GM12878 (cell line): Measurements from ENCODE around the gene EMID1. TPM values are rescaled to one million over a fixed set of nuclear protein-coding genes. Genes with fewer than 3 reads are reported as not detected.

Source experiments
- ATAC-seq: fragments of 200-7000 bp; cut with Tn5 transposase; 3 replicates; pipeline ENCODE4 v1.9.1; 2020; ENCODE audit warnings: mild to moderate bottlenecking, moderate library complexity
- Bru-seq: library from RNA; stranded (reverse); fragments of 400-500 nt; gene quantifications from one replicate; lab custom pipeline; 2021; lab: Mats Ljungman, UMichigan
- BruChase-seq, 2 experiments: library from RNA; stranded (reverse); fragments of 400-500 nt; gene quantifications; one replicate each; lab custom pipeline; 2021; lab: Mats Ljungman, UMichigan
- BruUV-seq: library from RNA; stranded (reverse); fragments of 400-500 nt; replicated peaks from 2 replicates; lab custom pipeline; 2021; lab: Mats Ljungman, UMichigan
- CTCF ChIA-PET: fragments of 300-600 bp; sonication (Branson Sonifier 250); formaldehyde crosslinking; extraction: SDS; loops from one replicate; lab custom pipeline; 2021; ENCODE audit warnings: inconsistent platforms; lab: Yijun Ruan, JAX
- POLR2A ChIA-PET: fragments of 350-600 bp; formaldehyde crosslinking; extraction: SDS; loops from one replicate; lab custom pipeline; 2021; ENCODE audit warnings: inconsistent platforms; lab: Charles Lee
- RAD21 ChIA-PET: fragments of 300-600 bp; sonication (Branson Sonifier 250); formaldehyde crosslinking; loops from one replicate; lab custom pipeline; 2023; ENCODE audit warnings: antibody characterized with exemption; ENCODE audit not compliant: unreplicated experiment; lab: Charles Lee
- SMC1A ChIA-PET: fragments of 300-600 bp; sonication (Branson Sonifier 250); formaldehyde crosslinking; loops from one replicate; lab custom pipeline; 2023; ENCODE audit not compliant: unreplicated experiment, uncharacterized antibody; lab: Charles Lee
- DNase-seq: peaks from one replicate; pipeline ENCODE4 v3.0.0-alpha.2; 2011; ENCODE audit warnings: low read depth, low spot score
- FAIRE-seq: peaks from 3 replicates; lab custom pipeline; 2011; peaks lifted over from hg19 to GRCh38; lab: Jason Lieb, UNC
- H2AFZ ChIP-seq: 2 replicates; pipeline ENCODE4 v1.6.0; 2011; ENCODE audit warnings: low read depth, low read length, control low read depth; ENCODE audit not compliant: control insufficient read depth
- H3K27ac ChIP-seq: 2 replicates; pipeline ENCODE4 v1.5.1; 2011; ENCODE audit warnings: control low read depth; ENCODE audit not compliant: control insufficient read depth, insufficient read depth
- H3K27me3 ChIP-seq, 2 experiments: replicated peaks in 1 of 2; 2 replicates each; pipeline versions ENCODE4 v1.6.0 to v1.6.1; 2011; ENCODE audit warnings: low read length in 1 of 2; ENCODE audit not compliant: control insufficient read depth in 2 of 2, insufficient read depth in 2 of 2
- H3K36me3 ChIP-seq, 2 experiments: 2 replicates each; pipeline ENCODE4 v1.5.1; 2011; ENCODE audit warnings: low read length in 1 of 2; ENCODE audit not compliant: control insufficient read depth in 2 of 2, insufficient read depth in 2 of 2
- H3K4me1 ChIP-seq: 2 replicates; pipeline ENCODE4 v1.6.1; 2011; ENCODE audit warnings: mild to moderate bottlenecking, low read length, moderate library complexity, mixed read lengths; ENCODE audit not compliant: control insufficient read depth, insufficient read depth
- H3K4me2 ChIP-seq: 2 replicates; pipeline ENCODE4 v1.6.0; 2011; ENCODE audit warnings: control low read depth; ENCODE audit not compliant: control insufficient read depth, insufficient read depth
- H3K4me3 ChIP-seq: fragments of 200-600 bp; sonication (generic); 2 replicates; pipeline ENCODE4 v1.5.1; 2016
- H3K79me2 ChIP-seq: 2 replicates; pipeline ENCODE4 v1.6.0; 2011; ENCODE audit warnings: low read length; ENCODE audit not compliant: control insufficient read depth, insufficient read depth
- H3K9ac ChIP-seq: 2 replicates; pipeline ENCODE4 v1.8.0; 2011; ENCODE audit warnings: low read length, control low read depth, mixed read lengths; ENCODE audit not compliant: control insufficient read depth, insufficient read depth
- H3K9me3 ChIP-seq: replicated peaks from 3 replicates; pipeline ENCODE4 v1.5.1; 2011; ENCODE audit warnings: mild to moderate bottlenecking, low read length; ENCODE audit not compliant: control insufficient read depth, insufficient read depth
- H4K20me1 ChIP-seq: 2 replicates; pipeline ENCODE4 v1.6.0; 2011; ENCODE audit not compliant: control insufficient read depth, insufficient read depth
- EGR1 ChIP-seq, 2 experiments: IDR thresholded peaks; 1 replicate in 1 of 2; 2 replicates in 1 of 2; pipeline ENCODE4 v1.6.1; 2011 to 2012; ENCODE audit warnings: low read depth in 2 of 2, low read length in 2 of 2, borderline replicate concordance in 1 of 2, mild to moderate bottlenecking in 1 of 2, moderate library complexity in 1 of 2
- GATAD2B ChIP-seq: fragments of 450-650 bp; conservative IDR thresholded peaks from 2 replicates; pipeline ENCODE4 v1.6.1; 2017; ENCODE audit warnings: low read depth, mild to moderate bottlenecking, moderate library complexity
- HCFC1 ChIP-seq: fragments of 150-350 bp; IDR thresholded peaks from 2 replicates; pipeline ENCODE4 v1.6.1; 2014; ENCODE audit warnings: low read length
- NR2C1 ChIP-seq: fragments of 450-650 bp; IDR thresholded peaks from 2 replicates; pipeline ENCODE4 v1.6.1; 2017; ENCODE audit warnings: antibody characterized with exemption, mild to moderate bottlenecking, moderate library complexity
- NR2F1 ChIP-seq: fragments of 450-650 bp; conservative IDR thresholded peaks from 2 replicates; pipeline ENCODE4 v1.6.1; 2017; ENCODE audit warnings: mild to moderate bottlenecking
- SMARCA5 ChIP-seq: fragments of 450-650 bp; IDR thresholded peaks from 2 replicates; pipeline ENCODE4 v1.6.1; 2017; ENCODE audit warnings: mild to moderate bottlenecking
- ZNF217 ChIP-seq: fragments of 450-650 bp; IDR thresholded peaks from 2 replicates; pipeline ENCODE4 v1.6.1; 2017; ENCODE audit warnings: antibody characterized with exemption, mild to moderate bottlenecking
- WGBS: methylation state at CpG from one replicate; pipeline ENCODE4 v1.1.6; 2016; ENCODE audit warnings: low lambda C conversion rate; ENCODE audit not compliant: insufficient replicate concordance, insufficient coverage; ENCODE audit errors: missing lambda C conversion rate; 5-methylcytosine and 5-hydroxymethylcytosine counted together
- in situ Hi-C: fragments of 300-500 bp; cut with MboI; formaldehyde crosslinking; loops from 9 replicates; pipeline ENCODE4 v1.14.3; 2018; ENCODE audit warnings: mixed read lengths
- intact Hi-C: fragments of 100-400 bp; cut with micrococcal nuclease; formaldehyde crosslinking; loops from one replicate; pipeline ENCODE4 v1.14.2; 2022; ENCODE audit not compliant: unreplicated experiment
- long read RNA-seq, 2 experiments: library from polyadenylated mRNA; unstranded; transcript quantifications; one replicate each; pipeline ENCODE4 v2.0.0, GENCODE V29; 2019 to 2020
- polyA minus RNA-seq, 3 experiments: library from RNA; depleted of rRNA, polyadenylated mRNA; stranded (reverse); fragments of >200 nt; gene quantifications; 2 replicates each; pipeline ENCODE4 v1.2.3, GENCODE V29; 2011
- polyA plus RNA-seq, 11 experiments: library from polyadenylated mRNA; depleted of rRNA in 4 of 11; unstranded in 6 of 11; stranded (reverse) in 5 of 11; fragments of >200 nt; fragmentation: Nextera tagmentation in 4 of 11; fragmentation: Illumina TruSeq in 1 of 11; extraction: Ambion mirVana in 4 of 11; extraction: Trizol in 1 of 11; gene quantifications; 1 replicate in 1 of 11; 2 replicates in 10 of 11; pipeline versions ENCODE4 v1.2.1 to v1.2.3, GENCODE V29; 2011 to 2016; ENCODE audit warnings: inconsistent platforms in 2 of 11, missing spikeins in 2 of 11, low read depth in 1 of 11
- total RNA-seq, 4 experiments: library from RNA; depleted of rRNA in 3 of 4; stranded (reverse); fragments of >200 nt in 3 of 4; fragmentation: Illumina TruSeq in 1 of 4; extraction: Trizol in 1 of 4; gene quantifications; 2 replicates each; pipeline versions ENCODE4 v1.2.1 to v1.2.3, GENCODE V29; 2013 to 2021
- TF ChIP-seq, protein P1 (sequence below): fragments of 450-650 bp; conservative IDR thresholded peaks from 2 replicates; pipeline ENCODE4 v1.6.1; 2017; ENCODE audit warnings: mild to moderate bottlenecking, moderate library complexity
- TF ChIP-seq, protein P2 (sequence below), 3 experiments: IDR thresholded peaks in 2 of 3; conservative IDR thresholded peaks in 1 of 3; 2 replicates each; pipeline ENCODE4 v1.5.1; 2011; ENCODE audit warnings: low read depth in 3 of 3, low read length in 3 of 3, mild to moderate bottlenecking in 3 of 3, control low read depth in 2 of 3, moderate library complexity in 2 of 3, inconsistent platforms in 1 of 3, mixed read lengths in 1 of 3; ENCODE audit not compliant: control insufficient read depth in 2 of 3, insufficient read depth in 1 of 3; ENCODE audit errors: extremely low read depth in 1 of 3
- TF ChIP-seq, protein P3 (sequence below): fragments of 450-650 bp; IDR thresholded peaks from 2 replicates; pipeline ENCODE4 v1.6.1; 2018; ENCODE audit warnings: borderline replicate concordance, mild to moderate bottlenecking; ENCODE audit not compliant: partially characterized antibody

Gene EMID1
- 185 and 191 TPM in 2 replicates for total RNA-seq (2013; cell fraction: nucleolus; rRNA removed)
- 12.0 and 19.4 TPM in 2 replicates for total RNA-seq (2014; rRNA removed)
- 4.3 and 5.8 TPM in 2 replicates for total RNA-seq (2014; rRNA removed; fragmentation: Illumina TruSeq; extraction: Trizol)
- total RNA-seq (2021), result 17.5 and 18.3 TPM in 2 replicates
- polyA plus RNA-seq (2011; ENCODE audit: low read depth), result 2.5 TPM
- polyA plus RNA-seq (2011; rRNA removed), result 29.3 and 60.3 TPM in 2 replicates
- polyA plus RNA-seq (2011; cell fraction: cytosol; rRNA removed), result 73.9 and 121 TPM in 2 replicates
- polyA plus RNA-seq (2011; cell fraction: nucleus; rRNA removed), result 196 and 245 TPM in 2 replicates
- polyA plus RNA-seq (2012), result 7.6 and 8.4 TPM in 2 replicates
- polyA plus RNA-seq (2014; fragmentation: Illumina TruSeq; extraction: Trizol), result 0.54 and 2.3 TPM in 2 replicates
- polyA plus RNA-seq (2014; fragmentation: Nextera tagmentation; extraction: Ambion mirVana), result 1 to 10 TPM; 1.2 to 2.3 TPM
- polyA plus RNA-seq (2014; rRNA removed), result 20.7 and 23.8 TPM in 2 replicates
- polyA plus RNA-seq (2016; fragmentation: Nextera tagmentation; extraction: Ambion mirVana), result 10 to 100 TPM in 1 of 2 experiments, 1 to 10 TPM in 1; 10.0 to 13.9 TPM
- polyA minus RNA-seq (2011; rRNA and poly(A)+ RNA removed), result 53.3 and 85.9 TPM in 2 replicates
- polyA minus RNA-seq (2011; cell fraction: cytosol; rRNA and poly(A)+ RNA removed), result 22.1 and 26.0 TPM in 2 replicates
- polyA minus RNA-seq (2011; cell fraction: nucleus; rRNA and poly(A)+ RNA removed), result 59.2 and 86.3 TPM in 2 replicates
- Bru-seq, nascent RNA, result percentile 89 among the genes with signal in this experiment
- percentile 91 among the genes with signal in this experiment for BruChase-seq, experiment 1, labeled RNA remaining after a 6-hour chase
- percentile 86 among the genes with signal in this experiment for BruChase-seq, experiment 2, labeled RNA remaining after a 2-hour chase
- long read RNA-seq, experiment 1, partial matches to known transcripts, result 3 of 26 reads
- long read RNA-seq, experiment 1, other reads (novel, unspliced or antisense), result 22 of 26 reads
- long read RNA-seq, experiment 2, partial matches to known transcripts, result 2 of 24 reads
- long read RNA-seq, experiment 2, other reads (novel, unspliced or antisense), result 22 of 24 reads

DNA sequence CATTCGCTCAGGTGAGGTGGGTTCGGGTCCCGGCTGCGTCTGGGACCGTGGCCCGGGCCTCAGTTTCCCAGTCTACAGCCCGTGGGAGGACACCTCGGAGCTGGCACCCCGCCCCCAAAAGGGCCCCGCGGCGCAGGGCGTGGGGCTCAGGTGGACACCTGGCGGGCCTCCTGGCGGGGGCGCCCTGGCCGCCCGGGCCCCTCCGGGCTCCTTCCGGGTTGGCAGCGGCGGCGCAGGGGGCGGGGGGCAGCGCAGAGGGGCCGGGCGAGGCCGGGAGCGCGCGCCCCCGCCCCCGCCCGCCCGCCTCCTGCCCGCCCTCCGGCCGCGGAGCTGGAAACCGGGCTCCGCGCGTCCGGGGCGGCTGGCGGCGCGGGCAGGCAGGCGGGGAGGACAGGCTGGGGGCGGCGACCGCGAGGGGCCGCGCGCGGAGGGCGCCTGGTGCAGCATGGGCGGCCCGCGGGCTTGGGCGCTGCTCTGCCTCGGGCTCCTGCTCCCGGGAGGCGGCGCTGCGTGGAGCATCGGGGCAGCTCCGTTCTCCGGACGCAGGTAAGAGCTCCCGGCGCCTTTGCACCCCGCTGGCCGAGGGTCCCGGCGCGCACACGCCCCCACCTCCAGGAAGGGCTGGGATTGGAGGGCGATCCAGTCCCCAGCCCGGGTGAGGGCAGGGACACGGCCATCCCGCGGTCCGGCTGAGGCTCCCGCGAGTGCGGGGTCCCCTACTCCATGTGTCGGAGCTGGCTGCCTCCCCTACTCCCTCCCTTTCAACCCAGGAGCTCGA, at the start of gene EMID1:
TSS of gene EMID1 (plus strand) at position 303 of the 778 bp plus-strand sequence. CDS start at position 446, 143 bp downstream.
- in situ Hi-C loops, result no loop called here
- CTCF ChIA-PET, result interaction anchor here (0.6 to 6.7 kb wide), 10 partner anchors 9 to 52 kb away, joined by 3 to 78 read pairs (median 6); no protein-coding TSS in a partner anchor
- TF ChIP-seq ZNF217, result 0 out of 2 replicates have a peak, but pooled peaks have one; percentile 61
- TF ChIP-seq GATAD2B, result peak; percentile 48
- TF ChIP-seq, protein P1, sequence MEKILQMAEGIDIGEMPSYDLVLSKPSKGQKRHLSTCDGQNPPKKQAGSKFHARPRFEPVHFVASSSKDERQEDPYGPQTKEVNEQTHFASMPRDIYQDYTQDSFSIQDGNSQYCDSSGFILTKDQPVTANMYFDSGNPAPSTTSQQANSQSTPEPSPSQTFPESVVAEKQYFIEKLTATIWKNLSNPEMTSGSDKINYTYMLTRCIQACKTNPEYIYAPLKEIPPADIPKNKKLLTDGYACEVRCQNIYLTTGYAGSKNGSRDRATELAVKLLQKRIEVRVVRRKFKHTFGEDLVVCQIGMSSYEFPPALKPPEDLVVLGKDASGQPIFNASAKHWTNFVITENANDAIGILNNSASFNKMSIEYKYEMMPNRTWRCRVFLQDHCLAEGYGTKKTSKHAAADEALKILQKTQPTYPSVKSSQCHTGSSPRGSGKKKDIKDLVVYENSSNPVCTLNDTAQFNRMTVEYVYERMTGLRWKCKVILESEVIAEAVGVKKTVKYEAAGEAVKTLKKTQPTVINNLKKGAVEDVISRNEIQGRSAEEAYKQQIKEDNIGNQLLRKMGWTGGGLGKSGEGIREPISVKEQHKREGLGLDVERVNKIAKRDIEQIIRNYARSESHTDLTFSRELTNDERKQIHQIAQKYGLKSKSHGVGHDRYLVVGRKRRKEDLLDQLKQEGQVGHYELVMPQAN, result no peak; the same call in none of the 2 replicates
- peak; percentile 73 for TF ChIP-seq SMARCA5
- TF ChIP-seq HCFC1, result no peak
- TF ChIP-seq NR2F1, result 0 out of 2 replicates have a peak, but pooled peaks have one; percentile 50
- TF ChIP-seq NR2C1, result 0 out of 2 replicates have a peak, but pooled peaks have one; percentile 10
- TF ChIP-seq EGR1 (IDR thresholded peaks at IDR 0.05; ENCODE audit: borderline replicate concordance in 1 of 2, low read depth in 2 of 2, low read length in 2 of 2), result peak in 1 of 2 experiments; percentile 45; a peak in 1 of 3 replicates
- TF ChIP-seq, protein P2, sequence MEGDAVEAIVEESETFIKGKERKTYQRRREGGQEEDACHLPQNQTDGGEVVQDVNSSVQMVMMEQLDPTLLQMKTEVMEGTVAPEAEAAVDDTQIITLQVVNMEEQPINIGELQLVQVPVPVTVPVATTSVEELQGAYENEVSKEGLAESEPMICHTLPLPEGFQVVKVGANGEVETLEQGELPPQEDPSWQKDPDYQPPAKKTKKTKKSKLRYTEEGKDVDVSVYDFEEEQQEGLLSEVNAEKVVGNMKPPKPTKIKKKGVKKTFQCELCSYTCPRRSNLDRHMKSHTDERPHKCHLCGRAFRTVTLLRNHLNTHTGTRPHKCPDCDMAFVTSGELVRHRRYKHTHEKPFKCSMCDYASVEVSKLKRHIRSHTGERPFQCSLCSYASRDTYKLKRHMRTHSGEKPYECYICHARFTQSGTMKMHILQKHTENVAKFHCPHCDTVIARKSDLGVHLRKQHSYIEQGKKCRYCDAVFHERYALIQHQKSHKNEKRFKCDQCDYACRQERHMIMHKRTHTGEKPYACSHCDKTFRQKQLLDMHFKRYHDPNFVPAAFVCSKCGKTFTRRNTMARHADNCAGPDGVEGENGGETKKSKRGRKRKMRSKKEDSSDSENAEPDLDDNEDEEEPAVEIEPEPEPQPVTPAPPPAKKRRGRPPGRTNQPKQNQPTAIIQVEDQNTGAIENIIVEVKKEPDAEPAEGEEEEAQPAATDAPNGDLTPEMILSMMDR (IDR thresholded peaks at IDR 0.05 in 2 of 3, conservative IDR thresholded peaks at IDR 0.05 in 1 of 3; ENCODE audit: control insufficient read depth in 2 of 3, extremely low read depth in 1 of 3, insufficient read depth in 1 of 3, low read depth in 3 of 3, low read length in 3 of 3), result peak in 2 of 3 experiments; percentile 18 to 32; a peak in 2 of 6 replicates
- TF ChIP-seq, protein P3, sequence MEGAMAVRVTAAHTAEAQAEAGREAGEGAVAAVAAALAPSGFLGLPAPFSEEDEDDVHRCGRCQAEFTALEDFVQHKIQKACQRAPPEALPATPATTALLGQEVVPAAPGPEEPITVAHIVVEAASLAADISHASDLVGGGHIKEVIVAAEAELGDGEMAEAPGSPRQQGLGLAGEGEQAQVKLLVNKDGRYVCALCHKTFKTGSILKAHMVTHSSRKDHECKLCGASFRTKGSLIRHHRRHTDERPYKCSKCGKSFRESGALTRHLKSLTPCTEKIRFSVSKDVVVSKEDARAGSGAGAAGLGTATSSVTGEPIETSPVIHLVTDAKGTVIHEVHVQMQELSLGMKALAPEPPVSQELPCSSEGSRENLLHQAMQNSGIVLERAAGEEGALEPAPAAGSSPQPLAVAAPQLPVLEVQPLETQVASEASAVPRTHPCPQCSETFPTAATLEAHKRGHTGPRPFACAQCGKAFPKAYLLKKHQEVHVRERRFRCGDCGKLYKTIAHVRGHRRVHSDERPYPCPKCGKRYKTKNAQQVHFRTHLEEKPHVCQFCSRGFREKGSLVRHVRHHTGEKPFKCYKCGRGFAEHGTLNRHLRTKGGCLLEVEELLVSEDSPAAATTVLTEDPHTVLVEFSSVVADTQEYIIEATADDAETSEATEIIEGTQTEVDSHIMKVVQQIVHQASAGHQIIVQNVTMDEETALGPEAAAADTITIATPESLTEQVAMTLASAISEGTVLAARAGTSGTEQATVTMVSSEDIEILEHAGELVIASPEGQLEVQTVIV, result no peak

More for the DNA sequence above, at the start of gene EMID1:
- Histone ChIP-seq H3K9ac (peak within 1 kb of the TSS; percentile 71), H3K9me3 (no peaks in the 10 kb centered on the region), H3K4me3 (peak within 1 kb of the TSS; percentile 65), H3K4me1 (peaks cover 50% of the 10 kb centered on the region), H3K27me3 (no peaks in the 10 kb centered on the region; a peak in 1 of 4 replicates), H3K27ac (peak within 1 kb of the TSS; percentile 52), H4K20me1 (no peaks in the 10 kb centered on the region), H3K79me2 (peaks cover 52% of the 10 kb centered on the region), H2AFZ (peak within 1 kb of the TSS; percentile 59), H3K4me2 (peak within 1 kb of the TSS; percentile 91), H3K36me3 (no peaks in the 10 kb centered on the region; a peak in 1 of 4 replicates)
- ChIA-PET SMC1A (interaction anchor here (1.2 to 16.1 kb wide), 8 partner anchors 12 to 407 kb away, joined by 3 to 165 read pairs (median 6); no protein-coding TSS in a partner anchor), RAD21 (interaction anchor here (0.9 to 10.8 kb wide), 9 partner anchors 12 to 170 kb away, joined by 3 to 153 read pairs (median 4); partner anchors contain the start of gene KREMEN1), POLR2A (interaction anchor here (0.9 to 15.3 kb wide), 6 partner anchors 40 to 419 kb away, joined by 3 to 239 read pairs (median 3); no protein-coding TSS in a partner anchor)
- BruUV-seq, result no TSS peak
- WGBS, result 10% methylated on average over 46 of the region's 90 CpGs
- ATAC-seq (0 out of 3 replicates have a peak, but pooled peaks have one; percentile 1), FAIRE-seq (no peak), DNase-seq (no peak)
- intact Hi-C loops, result no loop called here
